AG09319 (cell line): Measurements from ENCODE around the gene ALDH1L1.

Experiments
- DNase-seq: peaks from one replicate; pipeline ENCODE4 v3.0.0-alpha.2; 2010; ENCODE audit warnings: low read depth; ENCODE audit errors: extremely low read depth
- CTCF ChIP-seq: IDR thresholded peaks from 2 replicates; pipeline ENCODE4 v1.5.1; 2011; ENCODE audit warnings: low read depth, mild to moderate bottlenecking, inconsistent platforms, low read length, moderate library complexity

Gene ALDH1L1

GRCh38 chr3:126083913-126084767, 96.2 kb downstream of the ALDH1L1 start, which contains the start of gene SLC41A3:
Gene SLC41A3 (minus strand): TSS chr3:126084124. CDS start chr3:126068219, 15,905 bp downstream.
- peak; percentile 46 for TF ChIP-seq CTCF
- peak; percentile 47 for DNase-seq

- no peak for TF ChIP-seq CTCF
- DNase-seq = no peak
These were observed 96.9 kb downstream of the ALDH1L1 start for GRCh38 chr3:126083511-126083912.

GRCh38 chr3:126083138-126083445, 97.3 kb downstream of the ALDH1L1 start:
- no peak for DNase-seq
- TF ChIP-seq CTCF = no peak

GRCh38 chr3:126082362-126083137, 97.8 kb downstream of the ALDH1L1 start:
- no peak for TF ChIP-seq CTCF
- DNase-seq = no peak

GRCh38 chr3:126081618-126082361, 98.6 kb downstream of the ALDH1L1 start:
- DNase-seq = no peak
- no peak; the same call in none of the 2 replicates for TF ChIP-seq CTCF

- TF ChIP-seq CTCF = no peak
- DNase-seq = no peak
These were observed 99.4 kb downstream of the ALDH1L1 start for GRCh38 chr3:126080970-126081369.
